ENCODE measurements around the gene GPR153.

Gene GPR153

DNA sequence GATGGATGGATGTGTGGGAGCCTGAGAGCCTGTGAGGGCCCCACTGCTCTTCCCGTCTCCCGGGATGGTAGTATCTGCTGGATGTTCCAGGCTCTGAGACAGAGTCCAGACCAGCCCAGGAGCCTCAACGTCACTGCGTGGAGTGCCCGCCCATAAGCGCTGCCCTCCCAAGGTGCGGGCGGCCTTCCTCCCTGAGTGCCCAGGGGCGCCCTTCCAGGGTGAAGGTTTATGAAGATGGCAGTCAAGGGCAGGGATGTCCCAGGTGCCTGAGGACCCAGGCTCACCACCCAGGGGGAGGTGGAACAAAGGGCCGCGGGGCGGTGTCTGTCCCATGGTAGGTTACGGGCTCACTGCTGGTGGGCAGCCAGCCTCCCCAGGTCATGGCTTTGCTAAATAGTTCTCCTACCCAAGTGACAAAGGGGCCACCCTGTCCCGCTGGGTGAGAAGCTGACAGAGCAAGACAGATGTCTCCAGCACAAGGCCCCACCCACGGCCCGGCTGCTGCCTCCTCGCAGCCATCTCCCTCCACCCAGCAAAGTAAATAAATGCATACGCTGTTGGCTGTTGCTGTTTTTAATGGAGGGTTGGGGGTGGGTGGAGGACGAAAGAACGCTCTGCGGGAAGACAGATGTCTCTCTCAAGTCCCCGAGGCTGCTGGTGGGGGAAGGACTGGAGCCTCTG lies 9.0 kb upstream of the GPR153 start:
- DNase-seq (ENCODE audit: low read depth in 2 of 2): no peak

DNA sequence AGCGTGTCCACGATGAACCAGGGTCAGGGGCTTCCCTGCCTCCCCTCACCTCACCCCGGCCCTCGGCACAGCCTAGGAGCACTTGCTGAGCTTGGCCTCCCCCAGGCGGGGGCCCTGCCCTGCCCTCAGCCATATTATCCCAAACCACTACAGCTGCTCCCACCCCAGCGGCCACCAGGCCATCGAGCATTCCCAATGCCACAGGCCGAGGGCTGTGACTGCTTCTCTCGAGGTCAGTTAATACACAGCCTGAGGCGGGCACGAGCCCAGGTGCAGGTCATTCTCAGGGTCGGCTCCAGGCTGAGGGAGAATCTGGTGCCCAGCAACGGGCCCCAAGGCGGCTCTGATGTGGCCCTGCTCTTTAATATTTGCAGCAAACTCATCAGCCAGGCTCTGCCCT lies 8.4 kb upstream of the GPR153 start:
- no peak for DNase-seq (ENCODE audit: low read depth in 2 of 2)

DNA sequence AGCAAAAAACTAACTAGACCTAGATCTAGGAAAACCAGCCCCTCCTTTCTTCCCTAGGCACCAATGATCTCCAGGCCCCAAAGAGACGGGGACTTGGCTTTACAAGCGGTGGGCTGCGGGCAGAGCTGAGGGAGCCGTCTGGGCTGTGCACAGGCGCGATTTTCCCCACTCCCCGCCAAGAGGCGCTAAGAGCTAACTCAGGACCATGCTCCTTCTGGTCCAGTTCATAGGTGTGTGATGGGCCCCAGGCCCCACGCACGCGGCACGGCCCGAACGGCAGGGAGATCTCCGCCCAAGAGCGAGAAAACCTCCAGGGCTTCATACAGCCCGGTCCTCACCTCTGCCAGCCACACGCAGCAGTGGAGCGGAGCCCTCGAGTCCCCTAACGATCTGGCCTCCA lies 7.5 kb upstream of the GPR153 start:
- DNase-seq (ENCODE audit: low read depth in 2 of 2): no peak

DNA sequence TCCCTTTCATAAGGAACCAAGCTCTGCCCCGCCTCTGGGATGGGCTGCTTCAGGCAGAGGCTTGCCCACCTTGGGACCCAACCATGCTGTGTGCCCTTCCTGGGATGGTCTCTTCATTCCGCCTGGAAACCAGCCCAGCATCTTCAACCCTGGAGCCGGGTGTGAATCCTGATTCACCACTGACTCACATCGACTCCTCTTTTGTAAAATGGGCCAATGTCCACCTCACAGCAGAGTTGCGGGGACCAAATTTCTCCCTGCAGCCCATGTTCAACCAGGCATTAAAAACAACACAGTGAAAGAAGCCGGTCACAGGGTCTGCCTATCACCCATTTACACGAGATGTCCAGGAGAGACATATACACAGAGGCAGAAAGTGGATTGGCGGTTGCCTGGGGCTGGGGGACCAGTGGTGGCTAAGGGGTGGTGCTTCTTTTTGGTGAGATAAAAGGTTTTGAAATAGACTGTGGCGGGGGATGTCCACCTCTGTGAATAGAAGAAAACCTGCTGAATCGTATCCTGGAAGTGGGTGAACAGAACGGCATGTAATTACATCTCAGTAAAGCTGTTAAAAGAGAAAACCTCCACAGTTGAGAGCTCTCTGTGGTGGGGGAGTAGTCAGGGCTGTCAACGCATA lies 6.9 kb upstream of the GPR153 start:
- DNase-seq (ENCODE audit: low read depth in 2 of 2): no peak

DNA sequence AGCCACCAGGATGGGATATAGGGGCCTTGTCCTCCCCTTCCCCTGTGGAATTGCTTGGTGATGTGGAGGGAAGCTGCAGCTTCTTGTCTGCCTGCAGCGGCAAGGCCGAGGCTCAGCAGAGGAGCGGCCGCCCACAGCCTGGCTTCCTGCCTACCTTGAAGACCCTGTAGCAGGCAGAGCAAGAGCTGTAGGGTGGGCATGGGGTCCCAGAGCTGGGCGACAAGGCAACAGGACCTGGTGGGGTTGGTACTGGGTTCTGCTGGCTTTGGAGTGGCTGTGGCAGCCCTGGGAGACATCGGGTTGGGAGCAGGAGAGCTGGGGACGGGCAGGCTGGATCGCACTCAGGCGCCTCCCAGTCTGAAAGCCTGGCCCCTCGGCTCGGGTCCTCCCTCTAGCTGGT lies 5.7 kb upstream of the GPR153 start:
- DNase-seq (ENCODE audit: low read depth in 2 of 2): no peak

DNA sequence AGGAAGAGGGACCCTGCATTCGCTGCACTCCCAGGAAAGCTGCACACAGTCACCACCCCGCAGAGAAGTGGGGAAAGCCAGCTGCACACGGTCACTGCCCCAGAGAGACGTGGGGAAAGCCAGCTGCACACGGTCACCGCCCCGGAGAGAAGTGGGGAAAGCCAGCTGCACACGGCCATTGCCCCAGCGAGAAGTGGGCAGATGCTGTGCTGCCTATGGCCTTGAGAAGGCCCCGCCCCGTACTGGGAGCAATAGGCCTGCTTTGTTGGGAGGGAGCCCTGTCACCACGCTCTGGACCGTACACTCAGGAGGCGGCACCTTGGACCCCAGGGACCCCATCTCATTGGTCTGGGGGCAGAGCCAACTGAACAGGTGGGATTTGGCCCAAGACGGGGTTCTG lies 4.3 kb upstream of the GPR153 start:
- DNase-seq (ENCODE audit: low read depth in 2 of 2): no peak

DNA sequence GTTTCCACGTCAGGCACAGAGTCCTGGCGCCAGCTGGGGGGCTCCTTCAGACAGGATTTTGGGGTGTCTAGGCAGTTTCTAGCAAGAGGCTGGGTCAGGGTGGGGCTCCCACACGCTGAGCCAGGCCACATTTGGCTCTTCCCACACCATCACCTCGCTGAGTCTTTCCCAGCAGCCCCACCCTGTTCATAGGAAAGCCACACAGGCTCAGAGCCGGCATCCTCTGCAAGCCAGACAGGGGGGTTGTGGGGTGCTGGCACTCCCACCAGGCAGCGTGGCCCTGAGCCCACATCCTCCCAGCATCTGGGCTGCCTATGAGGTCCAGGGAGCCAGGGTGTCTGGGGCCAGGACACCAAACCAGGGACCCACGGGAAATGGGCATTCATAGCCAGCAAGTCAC lies 2.8 kb upstream of the GPR153 start:
- DNase-seq (ENCODE audit: low read depth in 2 of 2): no peak

DNA sequence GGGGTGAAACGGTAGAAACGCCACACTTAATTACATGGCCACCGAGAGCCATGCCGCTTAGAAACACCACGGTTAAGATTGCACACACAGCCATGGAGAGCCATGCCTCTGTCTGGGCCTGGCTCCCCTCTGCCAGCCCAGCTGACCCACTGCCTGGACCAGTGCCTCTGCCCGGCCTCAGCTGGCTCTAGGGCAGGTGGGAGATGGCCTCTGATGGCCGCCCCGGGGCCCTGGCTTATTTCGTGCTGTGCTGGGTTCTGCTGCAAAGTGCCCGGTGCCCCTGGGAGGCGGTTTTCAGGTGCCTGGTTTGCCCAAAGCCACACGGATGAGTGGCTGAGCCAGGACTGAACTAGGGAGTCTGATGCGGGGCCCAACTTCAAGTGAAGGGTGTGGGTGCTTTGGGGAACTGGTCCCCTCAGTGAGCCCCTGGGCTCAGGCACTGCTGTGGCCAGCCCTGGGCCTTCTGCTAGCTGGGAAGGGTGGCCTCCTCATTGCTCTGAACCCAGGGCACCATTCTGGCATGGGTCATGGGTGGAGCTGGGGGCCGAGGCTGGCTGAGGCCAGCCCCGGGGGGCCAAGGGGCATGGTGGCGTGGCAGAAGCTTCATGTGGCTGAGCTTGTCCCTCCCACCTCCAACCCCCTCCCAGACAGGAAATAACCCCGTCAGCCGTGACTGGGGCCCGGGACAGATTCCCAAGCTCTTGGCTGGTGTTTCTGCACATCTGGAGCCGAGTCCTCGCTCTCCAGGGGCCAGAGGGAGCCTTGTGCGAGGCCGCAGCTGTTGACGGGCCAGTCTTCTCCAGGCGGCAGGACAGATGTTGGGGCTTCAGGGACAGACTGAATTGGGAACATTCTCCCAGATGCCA lies 1.9 kb upstream of the GPR153 start:
- DNase-seq (ENCODE audit: low read depth in 2 of 2): no peak

DNA sequence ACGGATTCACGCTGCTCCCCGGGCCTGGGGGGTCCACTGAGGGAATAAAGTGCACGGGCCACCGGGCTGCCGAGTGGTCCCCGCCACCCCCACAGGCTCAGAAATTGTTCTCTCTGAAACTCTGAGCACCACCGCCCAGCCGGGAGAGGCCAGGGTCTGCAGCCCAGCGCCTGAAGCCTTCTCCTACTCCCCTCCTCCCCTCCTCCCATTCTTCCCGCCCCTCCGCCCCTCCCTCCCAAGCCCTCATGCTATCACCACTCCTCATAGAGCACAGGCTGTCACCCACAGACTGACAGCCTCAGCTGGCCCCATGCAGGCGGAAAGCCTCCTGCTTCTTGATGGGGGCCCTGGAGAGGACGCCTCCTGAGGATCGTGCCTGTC lies 707 bp upstream of the GPR153 start:
- DNase-seq (ENCODE audit: low read depth in 2 of 2): no peak

DNA sequence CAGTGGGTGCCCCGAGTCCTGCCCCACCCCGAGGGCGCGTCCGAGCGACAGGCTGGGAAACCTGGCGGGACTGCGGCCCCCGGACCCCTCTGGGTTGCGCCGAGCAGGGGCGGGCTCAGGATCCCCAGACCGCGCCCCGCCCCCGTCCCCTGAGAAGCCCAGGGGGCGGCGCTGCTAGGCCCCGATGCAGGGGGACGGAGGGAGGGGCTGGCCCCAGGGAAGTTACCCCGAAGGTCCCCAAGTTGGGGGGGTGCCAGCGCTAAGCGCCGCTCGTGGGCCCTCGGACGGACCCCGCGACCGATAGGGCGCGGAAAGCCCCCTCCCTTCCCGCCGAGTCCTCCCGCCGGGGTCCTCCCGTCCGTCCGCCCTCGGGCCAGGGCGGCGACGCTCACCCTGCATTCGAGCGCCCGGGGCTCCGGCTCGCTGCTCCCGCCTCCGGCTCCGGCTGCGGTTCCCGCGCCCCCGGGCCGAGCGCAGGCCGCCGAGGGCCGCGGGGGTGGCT lies 414 bp downstream of the GPR153 start:
- no peak for DNase-seq (ENCODE audit: low read depth in 2 of 2)

DNA sequence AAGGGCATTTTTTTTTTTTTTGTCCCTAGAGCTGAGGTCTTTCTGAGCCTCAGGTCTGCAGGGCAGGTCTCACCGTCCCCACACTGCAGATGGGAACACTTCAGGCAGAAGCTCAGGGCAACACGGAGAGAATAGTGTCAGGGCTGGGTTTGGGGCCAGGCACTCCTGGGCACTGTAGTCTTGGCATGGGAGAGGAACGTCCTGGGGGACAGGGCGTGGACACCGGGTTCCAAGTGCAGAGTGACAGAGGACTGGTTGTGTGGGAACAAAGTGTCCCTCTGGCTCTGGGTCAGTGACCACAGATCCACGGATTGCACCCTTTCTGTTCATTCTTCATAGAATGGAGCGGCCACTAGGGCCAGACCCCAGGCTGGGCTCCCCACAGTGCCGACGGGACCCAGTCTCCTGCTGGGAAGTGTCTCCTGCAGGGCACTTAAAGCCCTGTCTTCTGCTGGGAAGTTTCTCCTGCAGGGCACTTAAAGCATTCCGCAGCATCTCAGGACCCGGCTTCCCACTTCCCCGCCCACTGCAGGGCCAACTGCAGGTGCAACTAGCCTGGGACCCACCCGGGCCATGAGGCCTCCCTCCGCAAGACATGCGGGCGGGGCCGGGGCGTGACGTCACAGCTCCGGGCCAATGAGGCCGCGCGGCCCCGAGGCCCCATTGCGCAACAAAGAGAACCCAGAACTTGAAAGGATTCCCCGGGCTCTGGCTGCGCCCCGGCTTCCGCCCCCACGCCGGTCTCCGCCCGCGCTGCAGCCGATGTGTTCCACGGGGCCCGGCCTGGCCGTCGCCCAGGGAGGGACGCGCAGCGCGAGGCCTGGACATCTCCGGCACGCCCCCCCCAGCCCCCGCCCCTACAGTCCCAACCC lies 1.2 kb downstream of the GPR153 start:
- DNase-seq (ENCODE audit: low read depth in 2 of 2): peak; percentile 67 to 73

DNA sequence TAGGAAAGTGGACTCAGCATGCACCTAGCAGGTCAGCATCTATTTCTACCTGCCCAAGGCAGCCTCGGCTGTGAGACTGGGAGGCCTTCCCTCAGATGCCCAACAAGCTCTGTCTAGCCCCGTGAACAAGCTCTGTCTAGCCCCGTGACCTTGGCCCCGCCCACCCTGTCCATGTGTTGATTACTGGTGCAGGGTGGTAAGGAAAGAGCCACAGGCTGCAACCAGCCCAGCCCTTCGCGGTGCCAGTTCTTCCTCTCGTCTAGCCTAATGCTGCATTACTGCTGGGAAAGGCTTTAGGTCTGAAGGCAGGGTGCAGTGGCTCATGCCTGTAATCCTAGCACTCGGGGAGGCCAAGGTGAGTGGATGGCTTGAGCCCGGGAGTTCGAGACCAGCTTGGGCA lies 2.2 kb downstream of the GPR153 start:
- DNase-seq (ENCODE audit: low read depth in 2 of 2): no peak

DNA sequence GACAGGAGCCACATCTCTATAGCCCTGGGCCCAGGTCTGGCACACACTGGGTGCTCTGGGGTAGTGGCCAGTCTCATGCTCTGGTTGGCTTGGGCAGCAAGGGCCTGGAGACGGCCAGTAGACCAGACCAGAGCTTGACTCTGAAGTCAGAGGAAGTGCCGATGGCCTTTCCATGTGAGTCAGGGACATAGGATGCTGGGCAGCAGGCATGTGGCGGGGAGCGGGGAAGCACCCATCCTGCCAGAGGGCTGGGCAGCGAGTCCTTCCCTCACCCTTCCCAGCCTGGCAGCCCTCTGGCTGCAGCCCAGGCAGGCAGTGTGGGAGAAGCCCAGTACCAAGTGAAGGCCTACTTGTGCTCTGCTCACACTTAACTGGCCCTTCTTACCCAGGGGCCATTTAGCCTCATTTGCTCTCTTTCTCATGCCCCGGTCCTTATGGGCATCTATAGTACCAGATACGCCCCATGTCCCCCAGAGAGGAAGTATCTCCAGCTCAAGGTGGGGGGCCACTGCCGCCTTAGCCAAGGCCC lies 3.3 kb downstream of the GPR153 start:
- no peak for DNase-seq (ENCODE audit: low read depth in 2 of 2)

DNA sequence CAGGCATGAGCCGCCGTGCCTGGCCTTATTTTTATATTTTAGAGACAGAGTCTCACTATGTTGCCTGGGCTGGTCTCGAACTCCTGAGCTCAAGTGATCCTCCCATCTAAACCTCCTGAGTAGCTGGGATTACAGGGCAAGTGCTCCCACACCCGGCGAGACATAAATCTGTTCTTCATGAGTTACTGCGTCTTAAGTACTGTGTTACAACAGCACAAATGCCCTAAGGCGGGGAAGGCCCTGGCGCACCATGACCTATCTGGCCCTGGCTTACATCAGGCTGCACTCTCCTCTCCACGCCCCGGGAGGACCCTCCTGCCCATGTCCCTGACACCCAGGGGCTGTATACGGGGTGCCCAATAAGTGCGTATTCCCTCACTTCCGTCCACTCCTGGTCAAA lies 4.3 kb downstream of the GPR153 start:
- no peak for DNase-seq (ENCODE audit: low read depth in 2 of 2)

DNA sequence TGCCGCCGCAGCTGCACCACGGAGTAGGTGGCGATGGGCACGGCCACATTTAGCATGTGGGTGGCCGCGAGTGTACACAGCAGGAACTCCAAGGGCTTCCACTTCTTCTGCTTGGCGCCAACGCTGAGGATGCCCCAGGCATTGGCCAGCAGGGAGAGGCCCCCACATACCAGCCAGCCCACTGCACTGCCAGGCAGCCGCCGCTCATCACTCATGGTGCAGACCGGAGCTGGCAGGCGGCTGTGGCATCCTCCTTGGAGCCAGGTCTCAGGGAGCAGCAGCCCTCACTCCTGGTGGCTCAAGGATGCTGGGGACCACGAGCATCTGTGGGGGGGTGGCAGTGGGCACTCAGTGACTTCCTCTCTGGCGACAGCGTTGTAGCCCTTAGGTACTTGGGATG lies 6.2 kb downstream of the GPR153 start:
- no peak for DNase-seq (ENCODE audit: low read depth in 2 of 2)

DNA sequence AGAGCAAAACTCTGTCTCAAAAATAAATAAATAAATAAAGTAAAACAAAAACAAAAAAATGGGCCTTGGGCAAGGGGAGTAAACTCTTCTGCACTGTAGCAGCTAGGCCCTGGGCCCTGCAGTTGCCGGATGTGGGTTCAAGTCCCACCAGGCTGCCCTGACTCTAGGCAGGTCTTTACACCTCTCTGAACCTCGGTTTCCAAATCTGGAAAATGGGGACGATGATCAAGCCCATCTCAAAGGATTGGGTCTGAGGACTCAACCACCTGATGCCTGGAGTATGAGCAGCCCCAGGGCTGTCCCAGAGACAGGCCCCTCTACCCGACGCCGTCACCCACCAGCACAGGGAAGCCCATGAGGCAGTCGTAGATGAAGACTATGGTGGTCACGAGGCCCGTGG lies 7.5 kb downstream of the GPR153 start:
- DNase-seq (ENCODE audit: low read depth in 2 of 2): no peak

DNA sequence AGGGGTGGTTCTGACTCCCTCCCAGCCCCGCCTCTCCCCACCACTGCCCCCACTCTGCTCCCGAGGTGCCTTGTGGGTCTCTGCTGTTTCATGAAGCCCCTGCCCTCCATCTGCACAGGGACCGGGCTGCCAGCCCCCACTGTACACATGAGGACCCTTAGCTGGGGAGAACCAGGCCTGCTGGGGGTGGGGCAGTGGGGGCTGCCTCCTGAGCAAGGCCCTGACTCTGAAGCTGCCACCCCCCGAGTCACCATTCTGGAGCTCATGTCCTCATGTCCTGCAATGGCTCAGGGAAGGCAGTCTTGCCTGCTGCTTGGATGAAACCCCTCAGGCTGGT lies 8.6 kb downstream of the GPR153 start:
- DNase-seq (ENCODE audit: low read depth in 2 of 2): no peak

DNA sequence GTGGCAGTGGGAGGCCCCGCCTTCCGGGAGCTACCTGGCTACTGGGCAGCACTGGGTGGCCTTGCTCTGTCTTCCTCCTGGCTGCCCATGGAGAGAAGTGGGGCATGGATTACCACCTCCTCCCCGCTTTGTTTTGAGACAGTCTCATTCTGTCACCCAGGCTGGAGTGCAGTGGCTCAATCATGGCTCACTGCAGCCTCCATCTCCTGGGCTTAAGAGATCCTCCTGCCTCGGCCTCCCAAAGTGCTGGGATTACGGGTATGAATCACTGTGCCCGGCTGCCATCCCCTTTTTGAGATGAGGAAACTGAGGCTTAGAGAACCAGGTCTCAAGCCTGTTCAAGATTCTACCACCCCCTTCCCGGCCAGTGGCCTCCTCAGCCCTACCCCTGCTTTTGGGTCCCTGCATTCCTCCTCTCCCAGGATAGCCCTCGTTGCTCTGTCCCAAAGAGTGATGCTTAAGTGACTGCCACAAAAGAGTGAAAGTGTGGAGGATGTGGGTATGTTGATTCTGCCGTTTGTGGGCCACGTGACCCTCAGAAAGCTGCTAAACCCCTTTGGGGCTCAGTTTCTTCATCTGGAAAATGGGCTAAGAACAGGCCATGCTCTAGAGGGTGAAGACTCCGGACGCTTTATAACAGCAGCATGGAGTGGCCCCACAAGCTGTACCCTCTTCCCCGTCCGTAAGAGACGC lies 9.1 kb downstream of the GPR153 start:
- no peak for DNase-seq (ENCODE audit: low read depth in 2 of 2)

DNA sequence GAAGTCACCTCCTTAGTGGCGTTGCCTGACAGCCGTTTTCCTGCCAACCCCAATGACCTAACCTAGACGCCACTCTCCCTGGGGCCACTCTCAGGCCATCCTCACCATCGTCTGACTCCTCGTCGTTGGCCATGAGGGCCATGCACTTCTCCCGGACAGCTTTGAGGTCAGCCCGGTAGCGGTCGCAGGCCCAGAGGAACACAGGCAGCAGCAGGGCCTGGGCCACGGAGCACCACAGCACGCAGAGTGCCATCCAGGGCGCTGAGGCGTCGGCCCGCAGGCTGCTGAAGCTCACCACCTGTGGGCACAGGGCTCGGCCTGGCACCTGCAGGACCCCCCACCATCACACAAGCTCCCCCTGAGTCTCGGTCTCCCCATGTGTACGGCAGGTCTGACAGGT lies 9.7 kb downstream of the GPR153 start:
- no peak for DNase-seq (ENCODE audit: low read depth in 2 of 2)

DNA sequence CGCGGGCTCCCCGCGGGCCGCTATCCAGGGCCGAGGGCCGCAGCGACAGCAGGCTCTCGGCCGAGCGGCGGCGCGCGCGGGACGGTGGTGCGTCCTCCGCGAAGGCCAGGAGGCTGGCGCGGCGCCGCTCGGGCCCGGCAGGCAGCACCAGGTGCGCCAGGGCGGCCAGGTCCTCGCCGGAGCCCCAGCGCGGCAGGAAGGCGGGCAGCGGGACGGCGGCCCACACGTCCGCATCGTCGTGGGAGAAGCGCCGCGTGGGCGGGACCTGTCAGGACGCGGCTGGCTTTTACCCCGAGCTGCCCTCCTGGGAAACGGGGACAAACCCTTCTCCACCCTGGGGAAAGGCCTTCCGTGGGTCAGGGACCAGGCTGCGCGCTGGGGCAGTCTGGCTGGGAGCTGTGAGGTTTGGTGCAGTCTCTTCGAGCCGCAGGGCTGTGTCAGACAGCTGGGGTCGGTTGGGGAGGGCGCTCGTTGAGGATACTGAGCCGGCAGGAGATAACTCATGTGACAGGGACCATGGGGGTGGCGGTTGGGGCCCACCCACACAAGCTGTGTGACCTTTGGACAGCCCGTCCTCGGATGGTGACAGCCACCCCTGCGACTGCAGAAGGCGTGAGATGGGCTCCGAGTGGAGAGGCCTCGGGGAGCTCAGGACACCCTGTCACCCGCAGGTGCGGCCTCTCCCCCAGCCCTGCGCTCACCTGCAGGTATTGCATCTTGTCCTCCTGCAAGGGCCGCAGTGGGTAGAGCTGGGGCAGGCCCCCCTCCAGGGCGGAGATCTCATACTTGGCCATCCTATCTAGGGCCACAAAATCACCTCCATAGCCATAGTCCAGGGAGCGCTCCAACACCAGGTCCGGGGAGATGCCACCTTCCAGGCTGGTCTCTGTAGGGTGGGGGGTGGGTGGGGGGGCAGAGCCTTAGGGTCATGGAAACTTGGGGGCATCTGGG lies 10.9 kb downstream of the GPR153 start:
- no peak for DNase-seq (ENCODE audit: low read depth in 2 of 2)
